ENCODE data around the gene KLHL24.
A peak's percentile ranks its signal among the peaks of the same experiment; 100 is the strongest.

KLHL24 gene

GRCh38 chr3:183730361-183730760 is 94.9 kb downstream of the KLHL24 start:
- H3K9me3 ChIP-seq: no peaks in the 10 kb centered on the region
- no peaks in the 10 kb centered on the region for H3K27me3 ChIP-seq
- no peak overlapping the region for H3K4me3 ChIP-seq (ENCODE audit: low read depth, low read length)
- peaks cover 4% of the 10 kb centered on the region; the same call in 1 of the 2 replicates for H3K4me1 ChIP-seq
- peak; percentile 30 for DNase-seq
- no peak for TF ChIP-seq CTCF (IDR thresholded peaks at IDR 0.05; ENCODE audit: low read depth, low read length)
- peaks cover 93% of the 10 kb centered on the region for H3K36me3 ChIP-seq

- no peak for TF ChIP-seq CTCF (IDR thresholded peaks at IDR 0.05; ENCODE audit: low read depth, low read length)
- Histone ChIP-seq H3K36me3 (peaks cover 91% of the 10 kb centered on the region), H3K4me1 (peaks cover 4% of the 10 kb centered on the region; the same call in 1 of the 2 replicates), H3K9me3 (no peaks in the 10 kb centered on the region), H3K4me3 (ENCODE audit: low read depth, low read length) (no peak overlapping the region), H3K27me3 (no peaks in the 10 kb centered on the region)
- DNase-seq: no peak
These were observed 96.2 kb downstream of the KLHL24 start for GRCh38 chr3:183731611-183732010.

GRCh38 chr3:183733553-183733952 is 98.1 kb downstream of the KLHL24 start:
- TF ChIP-seq CTCF (IDR thresholded peaks at IDR 0.05; ENCODE audit: low read depth, low read length): no peak
- H3K9me3 ChIP-seq: no peaks in the 10 kb centered on the region
- peaks cover 4% of the 10 kb centered on the region; the same call in 1 of the 2 replicates for H3K4me1 ChIP-seq
- DNase-seq: no peak
- H3K36me3 ChIP-seq: peaks cover 89% of the 10 kb centered on the region
- no peaks in the 10 kb centered on the region for H3K27me3 ChIP-seq
- no peak overlapping the region for H3K4me3 ChIP-seq (ENCODE audit: low read depth, low read length)

Measured in BE2C (cell line).